Measurements from ENCODE around the gene OR51V1.

- TF ChIP-seq CTCF (IDR thresholded peaks at IDR 0.05) (no peak), POLR2A (IDR thresholded peaks at IDR 0.05) (no peak), EP300 (IDR thresholded peaks at IDR 0.05; ENCODE audit: low read depth) (no peak)
Measured at GRCh38 chr11:5247472-5248192, 47.1 kb upstream of the OR51V1 start.

Measured in transverse colon (tissue), 3 donors.